SK-N-SH treated with all-trans-retinoic acid at 6 μM for 48 hours (cell line): Measurements from ENCODE around the gene APOOL.

Experiments used
- GLIS3 ChIP-seq: fragments of 250-450 bp; sonication (Bioruptor Pico); IDR thresholded peaks from 2 replicates; pipeline ENCODE4 v1.5.0; 2020; ENCODE audit warnings: mild to moderate bottlenecking, moderate library complexity
- RARB ChIP-seq: fragments of 250-450 bp; sonication (Bioruptor Pico); IDR thresholded peaks from 2 replicates; pipeline ENCODE4 v1.8.0; 2021; ENCODE audit warnings: mild to moderate bottlenecking, moderate library complexity
- SNAI2 ChIP-seq: fragments of 250-450 bp; sonication (Bioruptor Pico); IDR thresholded peaks from 2 replicates; pipeline ENCODE4 v1.5.0; 2020; ENCODE audit warnings: mild to moderate bottlenecking, moderate library complexity
- TOX ChIP-seq: fragments of 250-450 bp; sonication (Bioruptor Pico); IDR thresholded peaks from 2 replicates; pipeline ENCODE4 v1.8.0; 2021; ENCODE audit warnings: mild to moderate bottlenecking, moderate library complexity, borderline replicate concordance
- TF ChIP-seq, protein P1 (sequence below): fragments of 250-450 bp; sonication (Bioruptor Pico); IDR thresholded peaks from 2 replicates; pipeline ENCODE4 v1.8.0; 2020; ENCODE audit warnings: mild to moderate bottlenecking, moderate library complexity, borderline replicate concordance

GRCh38 chrX:85111347-85111746, 107.7 kb downstream of the APOOL start:
- TF ChIP-seq TOX (no peak), RARB (CRISPR knock-in tag) (no peak), SNAI2 (CRISPR knock-in tag) (no peak), GLIS3 (no peak)
- TF ChIP-seq, protein P1, sequence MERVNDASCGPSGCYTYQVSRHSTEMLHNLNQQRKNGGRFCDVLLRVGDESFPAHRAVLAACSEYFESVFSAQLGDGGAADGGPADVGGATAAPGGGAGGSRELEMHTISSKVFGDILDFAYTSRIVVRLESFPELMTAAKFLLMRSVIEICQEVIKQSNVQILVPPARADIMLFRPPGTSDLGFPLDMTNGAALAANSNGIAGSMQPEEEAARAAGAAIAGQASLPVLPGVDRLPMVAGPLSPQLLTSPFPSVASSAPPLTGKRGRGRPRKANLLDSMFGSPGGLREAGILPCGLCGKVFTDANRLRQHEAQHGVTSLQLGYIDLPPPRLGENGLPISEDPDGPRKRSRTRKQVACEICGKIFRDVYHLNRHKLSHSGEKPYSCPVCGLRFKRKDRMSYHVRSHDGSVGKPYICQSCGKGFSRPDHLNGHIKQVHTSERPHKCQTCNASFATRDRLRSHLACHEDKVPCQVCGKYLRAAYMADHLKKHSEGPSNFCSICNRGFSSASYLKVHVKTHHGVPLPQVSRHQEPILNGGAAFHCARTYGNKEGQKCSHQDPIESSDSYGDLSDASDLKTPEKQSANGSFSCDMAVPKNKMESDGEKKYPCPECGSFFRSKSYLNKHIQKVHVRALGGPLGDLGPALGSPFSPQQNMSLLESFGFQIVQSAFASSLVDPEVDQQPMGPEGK, result no peak
